Ovary (tissue), 9 donors: ENCODE measurements around the gene RABEPK. TPM values are rescaled to one million over a fixed set of nuclear protein-coding genes. Genes with fewer than 3 reads are reported as not detected.
"Not testable (repeated sequence)": the region's sequence is repeated elsewhere in the genome, so short reads cannot be mapped to it uniquely, and the experiment has no call there.

ENCODE experiments used
- DNase-seq, 5 donors: peaks; one replicate each; pipeline ENCODE4 v3.0.0-alpha.2; 2019 to 2020
- H3K27ac ChIP-seq, 2 donors: fragments of 200-600 bp; one replicate each; pipeline versions ENCODE4 v1.5.1 to v1.8.0; 2019 to 2022
- H3K27me3 ChIP-seq: fragments of 200-600 bp; one replicate; pipeline ENCODE4 v1.8.0; 2022
- H3K36me3 ChIP-seq: fragments of 200-600 bp; sonication (generic); one replicate; pipeline ENCODE4 v1.5.1; 2019
- H3K4me1 ChIP-seq: one replicate; pipeline ENCODE4 v1.8.1; 2013; ENCODE audit warnings: mild to moderate bottlenecking, moderate library complexity; ENCODE audit not compliant: insufficient read depth
- H3K4me3 ChIP-seq: fragments of 200-600 bp; sonication (generic); one replicate; pipeline ENCODE4 v1.5.1; 2017
- H3K9me3 ChIP-seq, 2 donors: fragments of 200-600 bp in 1 of 2; sonication (generic) in 1 of 2; one replicate each; pipeline versions ENCODE4 v1.5.1 to v1.8.1; 2013 to 2019; ENCODE audit warnings: mild to moderate bottlenecking in 1 of 2, moderate library complexity in 1 of 2
- EP300 ChIP-seq: sonication (generic); formaldehyde crosslinking; IDR thresholded peaks from one replicate; pipeline ENCODE4 v1.6.1; 2017; ENCODE audit warnings: antibody characterized with exemption
- POLR2A ChIP-seq: fragments of 450-650 bp; IDR thresholded peaks from one replicate; pipeline ENCODE4 v1.6.1; 2017; ENCODE audit warnings: antibody characterized with exemption, mild to moderate bottlenecking, moderate library complexity
- WGBS, 3 donors: extraction: QIAGEN DNeasy Blood & Tissue Kit in 1 of 3; methylation state at CpG; one replicate each; pipeline versions ENCODE4 v1.1.5 to v1.1.7; 2013 to 2017; 5-methylcytosine and 5-hydroxymethylcytosine counted together
- intact Hi-C, 4 donors: fragments of 100-400 bp; cut with DNase I; formaldehyde crosslinking; loops; one replicate each; pipeline versions ENCODE4 v1.11.0 to v1.15.1; 2022 to 2023
- polyA plus RNA-seq, 2 donors: library from polyadenylated mRNA; stranded (reverse); fragments of 200-250 nt in 1 of 2; fragments of 350-450 nt in 1 of 2; fragmentation: Illumina TruSeq in 1 of 2; extraction: RNeasy Lipid Tissue Mini Kit (QIAGEN cat#74804) in 1 of 2; gene quantifications; one replicate each; pipeline ENCODE4 v1.2.3, GENCODE V29; 2013 to 2014
- total RNA-seq, 7 donors: library from RNA; depleted of rRNA in 2 of 7; stranded (reverse); fragments of >200 nt in 2 of 7; fragmentation: NEBNext Ultra II Directional in 3 of 7; extraction: Animal tissue kit (Norgen Biotek cat#: 25700) in 3 of 7; gene quantifications; one replicate each; pipeline versions ENCODE4 v1.1.0 to v1.2.4, GENCODE V29; 2016 to 2023
- TF ChIP-seq, protein P1 (sequence below), 3 donors: fragments of 450-650 bp in 2 of 3; fragments of 200-600 bp in 1 of 3; IDR thresholded peaks; one replicate each; pipeline versions ENCODE4 v1.5.1 to v1.8.0; 2016 to 2022; ENCODE audit warnings: antibody characterized with exemption in 3 of 3, mild to moderate bottlenecking in 1 of 3
- donor health status: DM: no; HTN: no; CAD: no; lungs with moderate emphysema.
- donor health status: DM: no; HTN: no; CAD: no.
- donor health status: Bipolar disorder and iron deficiency.
- donor health status: DM: yes; HTN: yes; CAD: no.
- donor health status: DM: no; HTN: no; CAD: no.
- donor health status: DM: yes; HTN: yes; CAD: no.

The RABEPK gene
- total and polyA plus RNA-seq, 9 donors: 7.7 to 24.4 (median 15.0) TPM

DNA sequence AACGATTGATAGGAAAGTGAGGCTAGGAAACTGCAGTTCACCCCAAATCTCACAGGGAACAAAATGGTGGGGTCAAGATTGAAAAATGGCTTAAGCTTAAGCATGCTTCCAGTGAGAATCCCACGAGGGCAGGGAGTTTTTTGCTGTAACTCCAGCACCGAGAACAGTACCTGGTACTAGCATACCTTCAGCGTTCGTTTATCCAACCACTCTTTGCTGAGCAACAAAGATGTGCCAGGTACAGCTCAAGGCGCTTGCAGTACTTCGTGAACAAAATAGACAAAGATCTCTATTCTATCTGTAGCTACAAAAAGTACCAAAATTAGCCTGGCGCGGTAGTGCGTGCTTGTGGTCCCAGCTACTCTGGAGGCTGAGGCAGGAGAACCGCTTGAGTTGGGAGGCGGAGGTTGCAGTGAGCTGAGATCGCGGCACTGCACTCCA, 10.0 kb upstream of the RABEPK start:
- Histone ChIP-seq H3K4me1 (peaks cover 8% of the 10 kb centered on the region), H3K9me3 (no peaks in the 10 kb centered on the region)
- 41 to 59% (median 46%) methylated on average over 14 of the region's 14 CpGs for WGBS, 3 donors

DNA sequence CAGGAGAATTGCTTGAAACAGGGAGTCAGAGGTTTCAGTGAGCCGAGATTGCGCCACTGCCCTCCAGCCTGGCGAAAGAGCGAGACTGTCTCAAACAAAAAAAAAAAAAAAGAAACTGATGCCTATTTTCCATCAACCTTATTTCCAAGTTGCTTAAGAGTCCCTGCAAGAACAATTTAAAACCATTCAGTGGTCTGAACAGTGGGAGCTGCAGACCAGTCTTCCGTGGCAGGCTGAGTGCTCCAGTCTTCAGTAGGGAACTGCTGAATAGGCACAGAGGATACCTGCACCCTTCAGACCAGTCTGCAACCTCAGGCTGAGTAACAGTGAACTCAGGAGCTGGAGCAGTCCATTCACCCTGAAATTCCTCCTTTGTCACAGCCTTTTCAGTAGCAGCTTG, 5.9 kb upstream of the RABEPK start:
- DNase-seq, H3K4me1 ChIP-seq, H3K4me3 ChIP-seq, intact Hi-C loops, H3K27ac ChIP-seq, H3K9me3 ChIP-seq, H3K27me3 ChIP-seq, H3K36me3 ChIP-seq: not testable (repeated sequence)
- WGBS, 3 donors: 86 to 94% (median 91%) methylated on average over 5 of the region's 5 CpGs

More for the DNA sequence above, 10.0 kb upstream of the RABEPK start:
- TF ChIP-seq POLR2A (no peak), EP300 (no peak)
- TF ChIP-seq, protein P1, sequence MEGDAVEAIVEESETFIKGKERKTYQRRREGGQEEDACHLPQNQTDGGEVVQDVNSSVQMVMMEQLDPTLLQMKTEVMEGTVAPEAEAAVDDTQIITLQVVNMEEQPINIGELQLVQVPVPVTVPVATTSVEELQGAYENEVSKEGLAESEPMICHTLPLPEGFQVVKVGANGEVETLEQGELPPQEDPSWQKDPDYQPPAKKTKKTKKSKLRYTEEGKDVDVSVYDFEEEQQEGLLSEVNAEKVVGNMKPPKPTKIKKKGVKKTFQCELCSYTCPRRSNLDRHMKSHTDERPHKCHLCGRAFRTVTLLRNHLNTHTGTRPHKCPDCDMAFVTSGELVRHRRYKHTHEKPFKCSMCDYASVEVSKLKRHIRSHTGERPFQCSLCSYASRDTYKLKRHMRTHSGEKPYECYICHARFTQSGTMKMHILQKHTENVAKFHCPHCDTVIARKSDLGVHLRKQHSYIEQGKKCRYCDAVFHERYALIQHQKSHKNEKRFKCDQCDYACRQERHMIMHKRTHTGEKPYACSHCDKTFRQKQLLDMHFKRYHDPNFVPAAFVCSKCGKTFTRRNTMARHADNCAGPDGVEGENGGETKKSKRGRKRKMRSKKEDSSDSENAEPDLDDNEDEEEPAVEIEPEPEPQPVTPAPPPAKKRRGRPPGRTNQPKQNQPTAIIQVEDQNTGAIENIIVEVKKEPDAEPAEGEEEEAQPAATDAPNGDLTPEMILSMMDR (IDR thresholded peaks at IDR 0.05): no peak
- no peak for DNase-seq
- H3K27me3 ChIP-seq: no peaks in the 10 kb centered on the region
- H3K4me3 ChIP-seq: peak overlapping the region; percentile 97
- H3K27ac ChIP-seq: peak overlapping the region; percentile 75 to 87
- intact Hi-C loops: no loop called here
- H3K36me3 ChIP-seq: no peaks in the 10 kb centered on the region

DNA sequence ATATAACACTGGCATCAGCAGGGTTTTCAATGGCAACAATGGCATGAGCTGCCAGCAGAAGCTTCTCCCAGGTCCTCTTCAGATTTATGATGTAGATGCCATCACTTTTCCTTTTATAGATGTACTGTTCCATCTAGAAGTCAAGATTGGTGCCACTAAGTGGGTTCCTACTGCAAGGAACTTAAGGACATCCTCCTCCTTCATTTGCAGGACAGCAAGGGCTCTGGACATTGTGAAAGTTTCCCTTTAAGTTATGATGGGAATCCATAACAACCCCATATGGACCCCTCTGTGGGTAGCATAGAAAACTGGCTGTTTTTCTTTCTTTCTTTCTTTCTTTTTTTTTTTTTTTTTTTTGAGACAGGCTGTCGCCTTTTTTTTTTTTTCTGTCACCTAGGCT, 4.8 kb upstream of the RABEPK start:
- DNase-seq, H3K4me1 ChIP-seq, H3K36me3 ChIP-seq, intact Hi-C loops, H3K4me3 ChIP-seq, H3K27ac ChIP-seq, H3K27me3 ChIP-seq, H3K9me3 ChIP-seq: not testable (repeated sequence)
- 63 to 77% (median 71%) methylated on average over 1 of the region's 1 CpG for WGBS, 3 donors

DNA sequence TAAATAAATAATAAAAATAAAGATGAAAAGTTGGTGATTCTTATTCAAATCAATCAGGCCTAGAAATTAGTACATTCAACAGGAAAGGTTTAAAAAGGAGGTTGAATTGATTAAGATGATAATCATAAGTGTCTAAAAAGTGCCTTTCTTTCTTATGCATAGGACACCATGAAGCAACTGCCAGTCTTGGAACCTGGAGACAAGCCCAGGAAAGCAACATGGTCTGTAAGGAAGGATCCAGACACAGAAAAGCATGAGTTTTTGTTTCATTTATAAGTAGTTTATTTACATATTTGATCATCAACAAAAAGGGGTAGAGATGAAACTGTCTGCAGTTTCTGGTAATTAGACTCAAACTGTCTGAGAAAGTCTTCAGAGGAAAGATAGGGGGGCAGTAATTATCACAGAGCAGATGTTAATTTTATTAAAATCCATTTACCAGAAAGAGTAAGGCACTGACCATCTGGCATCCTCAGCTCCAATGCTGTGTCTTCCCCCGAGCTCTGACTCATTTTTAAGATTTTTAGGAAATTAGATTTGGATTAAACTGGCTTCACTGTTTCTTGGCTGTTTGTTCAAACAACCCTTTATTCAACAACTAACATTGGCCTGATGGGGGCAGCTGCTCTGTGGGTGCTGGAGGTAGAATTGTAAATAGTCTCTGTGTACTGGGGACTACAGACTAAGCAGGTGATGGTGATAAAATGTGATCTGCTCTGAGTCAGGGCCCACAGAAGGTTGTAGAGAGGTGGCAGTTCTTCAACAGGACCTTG, 2.7 kb downstream of the RABEPK start:
- intact Hi-C loops: no loop called here
- H3K4me3 ChIP-seq: no peak overlapping the region
- no peaks in the 10 kb centered on the region for H3K4me1 ChIP-seq
- DNase-seq: no peak
- no peaks in the 10 kb centered on the region for H3K27me3 ChIP-seq
- H3K27ac ChIP-seq: no peak overlapping the region
- WGBS, 3 donors: 54 to 65% (median 63%) methylated on average over 1 of the region's 1 CpG
- no peak for TF ChIP-seq EP300
- H3K36me3 ChIP-seq: no peaks in the 10 kb centered on the region
- H3K9me3 ChIP-seq: no peaks in the 10 kb centered on the region

DNA sequence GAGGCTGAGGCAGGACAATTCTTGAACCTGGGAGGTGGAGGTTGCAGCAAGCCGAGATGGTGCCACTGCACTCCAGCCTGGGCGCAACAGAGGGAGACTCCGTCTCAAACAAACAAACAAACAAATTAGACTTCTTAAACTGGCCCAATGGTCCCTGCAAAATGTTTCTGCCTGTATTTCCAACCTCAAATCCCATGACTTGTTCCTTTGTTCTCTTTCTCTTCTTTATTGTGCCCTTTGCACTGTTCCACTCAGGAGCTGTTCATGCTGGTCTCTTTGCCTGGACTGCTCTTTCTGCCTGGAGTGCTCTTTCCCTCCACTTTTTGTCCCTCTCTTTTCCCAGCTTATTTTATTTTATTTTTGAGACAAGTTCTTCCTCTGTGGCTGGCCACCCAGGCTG, 4.1 kb downstream of the RABEPK start:
- Histone ChIP-seq H3K36me3 (no peaks in the 10 kb centered on the region), H3K27me3 (no peaks in the 10 kb centered on the region), H3K27ac (no peak overlapping the region), H3K9me3 (no peaks in the 10 kb centered on the region), H3K4me1 (no peaks in the 10 kb centered on the region), H3K4me3 (no peak overlapping the region)
- TF ChIP-seq POLR2A (no peak), EP300 (no peak)
- TF ChIP-seq, protein P1 (IDR thresholded peaks at IDR 0.05): no peak
- intact Hi-C loops: no loop called here
- DNase-seq: no peak
- WGBS, 3 donors: 96 to 99% (median 97%) methylated on average over 3 of the region's 3 CpGs

DNA sequence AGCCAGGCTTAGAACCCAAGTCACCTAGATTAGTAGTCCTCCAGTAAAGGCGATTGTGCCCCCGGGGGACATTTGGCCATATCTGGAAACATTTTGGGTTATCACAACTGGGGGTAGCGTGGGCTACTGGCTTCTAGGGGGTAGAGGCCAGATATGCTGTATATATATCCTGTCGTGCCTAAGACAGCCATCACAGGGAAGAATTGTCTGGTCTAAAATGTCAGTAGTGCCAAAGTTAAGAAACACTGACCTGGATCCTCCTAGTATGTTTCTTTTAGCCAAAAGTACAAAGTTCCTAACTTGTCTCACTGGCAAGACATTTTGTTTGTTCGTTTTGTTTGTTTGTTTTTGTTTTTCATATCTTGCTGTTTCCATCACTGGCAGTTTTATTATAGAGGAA, 13.8 kb downstream of the RABEPK start:
- intact Hi-C loops: no loop called here
- Histone ChIP-seq H3K36me3 (no peaks in the 10 kb centered on the region), H3K27me3 (no peaks in the 10 kb centered on the region), H3K9me3 (no peaks in the 10 kb centered on the region), H3K4me1 (no peaks in the 10 kb centered on the region), H3K4me3 (no peak overlapping the region), H3K27ac (no peak overlapping the region)
- WGBS, 3 donors: 56 to 65% (median 57%) methylated on average over 5 of the region's 5 CpGs
- DNase-seq: no peak
- TF ChIP-seq, protein P1 (IDR thresholded peaks at IDR 0.05): no peak
- no peak for TF ChIP-seq POLR2A
- no peak for TF ChIP-seq EP300
